GM19438 (cell line): ENCODE data around the gene TRIM2.

Experiments
- ATAC-seq: cut with Tn5 transposase; IDR thresholded peaks from one replicate; pipeline ENCODE4 v1.9.1; 2021; ENCODE audit warnings: low read depth; ENCODE audit not compliant: unreplicated experiment

TRIM2 gene

GRCh38 chr4:153244969-153245368 is 40.7 kb downstream of the TRIM2 start:
- ATAC-seq: no peak

- ATAC-seq: no peak
Measured at GRCh38 chr4:153245775-153246174, 41.5 kb downstream of the TRIM2 start.

- no peak for ATAC-seq
Measured at GRCh38 chr4:153246446-153247115, 42.3 kb downstream of the TRIM2 start.

GRCh38 chr4:153247116-153247490 is 42.9 kb downstream of the TRIM2 start:
- no peak for ATAC-seq

- peak; percentile 15 for ATAC-seq
Measured at GRCh38 chr4:153248641-153249198, 44.5 kb downstream of the TRIM2 start.

GRCh38 chr4:153249199-153250041 is 45.2 kb downstream of the TRIM2 start:
- peak; percentile 97 for ATAC-seq

GRCh38 chr4:153252122-153252521 is 47.9 kb downstream of the TRIM2 start:
- ATAC-seq: no peak

- ATAC-seq: no peak
Measured at GRCh38 chr4:153255233-153255632, 51.0 kb downstream of the TRIM2 start.

GRCh38 chr4:153257151-153257620 is 52.9 kb downstream of the TRIM2 start:
- ATAC-seq: peak; percentile 62

- ATAC-seq: no peak
Measured at GRCh38 chr4:153257991-153258390, 53.7 kb downstream of the TRIM2 start.

GRCh38 chr4:153258750-153259149 is 54.5 kb downstream of the TRIM2 start:
- ATAC-seq: no peak

GRCh38 chr4:153259661-153260060 is 55.4 kb downstream of the TRIM2 start:
- ATAC-seq: no peak

GRCh38 chr4:153260132-153260531 is 55.9 kb downstream of the TRIM2 start:
- no peak for ATAC-seq

GRCh38 chr4:153260553-153261300 is 56.5 kb downstream of the TRIM2 start:
- no peak for ATAC-seq

- ATAC-seq: no peak
Measured at GRCh38 chr4:153261461-153261860, 57.2 kb downstream of the TRIM2 start.

- ATAC-seq: no peak
Measured at GRCh38 chr4:153261914-153262313, 57.7 kb downstream of the TRIM2 start.

- no peak for ATAC-seq
Measured at GRCh38 chr4:153265306-153266047, 61.2 kb downstream of the TRIM2 start.

GRCh38 chr4:153266988-153267387 is 62.7 kb downstream of the TRIM2 start:
- ATAC-seq: no peak

- no peak for ATAC-seq
Measured at GRCh38 chr4:153267890-153268289, 63.6 kb downstream of the TRIM2 start.

- ATAC-seq: no peak
Measured at GRCh38 chr4:153268295-153268694, 64.1 kb downstream of the TRIM2 start.
